Activated CD4-positive, alpha-beta T cell treated with anti-CD3 and anti-CD28 coated beads for 36 hours (primary cell): ENCODE data around the gene ALDH3A1. TPM values are rescaled to one million over a fixed set of nuclear protein-coding genes. Genes with fewer than 3 reads are reported as not detected.

ENCODE experiments used
- ATAC-seq: fragments of 200-7000 bp; cut with Tn5 transposase; one replicate; pipeline ENCODE4 v1.10.0; 2021; ENCODE audit warnings: mild to moderate bottlenecking, moderate library complexity
- CTCF ChIA-PET: fragments of 350-600 bp; sonication (Branson Sonifier 250); formaldehyde crosslinking; loops from one replicate; lab custom pipeline; 2021; ENCODE audit warnings: antibody characterized with exemption; lab: Charles Lee
- POLR2A ChIA-PET: fragments of 350-600 bp; sonication (Branson Sonifier 250); formaldehyde crosslinking; loops from one replicate; lab custom pipeline; 2021; ENCODE audit warnings: antibody characterized with exemption, inconsistent platforms; lab: Charles Lee
- DNase-seq: peaks from one replicate; pipeline ENCODE4 v3.0.0-alpha.2; 2020
- H3K27ac Mint-ChIP-seq: one replicate; pipeline ENCODE4 v1.8.0; 2021; ENCODE audit warnings: mixed read lengths
- H3K27me3 Mint-ChIP-seq: one replicate; pipeline ENCODE4 v1.8.0; 2021; ENCODE audit warnings: mixed read lengths
- H3K36me3 Mint-ChIP-seq: one replicate; pipeline ENCODE4 v1.8.0; 2021; ENCODE audit warnings: low read depth, mixed read lengths
- H3K4me1 Mint-ChIP-seq: one replicate; pipeline ENCODE4 v1.8.0; 2021; ENCODE audit warnings: mixed read lengths
- H3K4me3 Mint-ChIP-seq: one replicate; pipeline ENCODE4 v1.8.0; 2021; ENCODE audit warnings: mild to moderate bottlenecking, moderate library complexity, mixed read lengths
- H3K9me3 Mint-ChIP-seq: one replicate; pipeline ENCODE4 v1.8.0; 2021; ENCODE audit warnings: low read depth, mixed read lengths
- intact Hi-C, 2 experiments: fragments of 100-400 bp; cut with DNase I in 1 of 2; cut with micrococcal nuclease in 1 of 2; formaldehyde crosslinking; loops; one replicate each; pipeline versions ENCODE4 v1.14.2 to v1.15.1; 2022 to 2024; cut with DNase I, micrococcal nuclease
- total RNA-seq, 2 experiments: library from RNA; stranded (reverse); gene quantifications; one replicate each; pipeline ENCODE4 v1.2.3, GENCODE V29; 2021

The ALDH3A1 gene
- total RNA-seq, 2 experiments from 2014 or later, result not detected

- CTCF ChIA-PET, result interaction anchor here (0.6 kb wide), 1 partner anchor 472 kb away, joined by 4 read pairs; no protein-coding TSS in a partner anchor
- Mint-ChIP-seq H3K4me3 (no peak overlapping the region), H3K27me3 (no peaks in the 10 kb centered on the region), H3K36me3 (no peaks in the 10 kb centered on the region), H3K4me1 (peaks cover 6% of the 10 kb centered on the region), H3K9me3 (no peaks in the 10 kb centered on the region), H3K27ac (no peak overlapping the region)
- intact Hi-C loops, result no loop called here
- DNase-seq, result no peak
- POLR2A ChIA-PET, result no interaction called here
- no peak for ATAC-seq
Observed at GRCh38 chr17:19750020-19750572, 2.0 kb upstream of the ALDH3A1 start.

- CTCF ChIA-PET, result interaction anchor here (0.5 to 2.6 kb wide), 2 partner anchors 13 to 279 kb away, joined by 4 to 9 read pairs; no protein-coding TSS in a partner anchor
- Mint-ChIP-seq H3K27me3 (no peaks in the 10 kb centered on the region), H3K27ac (no peak overlapping the region), H3K4me1 (peaks cover 11% of the 10 kb centered on the region), H3K9me3 (no peaks in the 10 kb centered on the region), H3K4me3 (no peak overlapping the region), H3K36me3 (no peaks in the 10 kb centered on the region)
- ATAC-seq, result no peak
- intact Hi-C loops, result loop anchor here (5.0 to 10.0 kb wide), 2 partner anchors 56 to 101 kb away; partner anchors contain the start of gene ALDH3A2 (in 1 of the 2)
- no peak for DNase-seq
- POLR2A ChIA-PET, result no interaction called here
Observed at GRCh38 chr17:19748807-19749193, 702 bp upstream of the ALDH3A1 start.

GRCh38 chr17:19747159-19747719, 859 bp downstream of the ALDH3A1 start:
- ChIA-PET CTCF (interaction anchor here (0.6 to 2.6 kb wide), 2 partner anchors 14 to 38 kb away, joined by 3 to 9 read pairs; no protein-coding TSS in a partner anchor), POLR2A (no interaction called here)
- ATAC-seq, result no peak
- Mint-ChIP-seq H3K9me3 (no peaks in the 10 kb centered on the region), H3K4me1 (peaks cover 11% of the 10 kb centered on the region), H3K4me3 (no peak overlapping the region), H3K27me3 (no peaks in the 10 kb centered on the region), H3K36me3 (no peaks in the 10 kb centered on the region), H3K27ac (no peak overlapping the region)
- DNase-seq, result no peak
- intact Hi-C loops, result loop anchor here (5.0 to 10.0 kb wide), 2 partner anchors 58 to 100 kb away; partner anchors contain the start of gene ALDH3A2 (in 1 of the 2)

DNA sequence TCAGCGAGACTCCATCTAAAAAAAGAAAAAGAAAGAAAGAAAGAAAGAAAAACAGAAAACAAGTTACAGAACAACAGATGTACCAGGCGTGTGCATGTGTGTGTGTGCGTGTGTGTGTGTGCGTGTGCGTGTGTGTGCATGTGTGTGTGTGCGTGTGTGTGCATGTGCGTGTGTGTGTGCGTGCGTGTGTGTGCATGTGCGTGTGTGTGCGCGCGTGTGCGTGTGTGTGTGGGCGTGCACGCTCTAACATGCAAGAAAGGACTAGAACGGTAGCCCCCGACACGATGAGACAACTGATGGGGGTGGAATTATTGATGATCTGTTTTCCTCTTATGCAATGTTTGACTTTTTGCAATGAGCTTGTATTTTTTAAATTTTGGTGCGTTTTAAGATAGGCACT, 1.6 kb downstream of the ALDH3A1 start:
- no peak overlapping the region for H3K4me3 Mint-ChIP-seq
- CTCF ChIA-PET, result interaction anchor here (0.6 to 5.5 kb wide), 2 partner anchors 16 to 37 kb away, joined by 3 to 37 read pairs; no protein-coding TSS in a partner anchor

GRCh38 chr17:19744922-19745757, 3.0 kb downstream of the ALDH3A1 start:
- CTCF ChIA-PET, result interaction anchor here (0.6 to 5.5 kb wide), 33 partner anchors 9 to 1218 kb away, joined by 3 to 37 read pairs (median 3); partner anchors contain the start of genes ALDH3A2 and SLC47A1
- peak overlapping the region; percentile 62 for H3K4me3 Mint-ChIP-seq
- POLR2A ChIA-PET, result no interaction called here
- peak; percentile 95 for ATAC-seq
- intact Hi-C loops, result loop anchor here (5.0 to 10.0 kb wide), 2 partner anchors 60 to 98 kb away; partner anchors contain the start of gene ALDH3A2 (in 2 of the 2)
- no peaks in the 10 kb centered on the region for H3K9me3 Mint-ChIP-seq
- H3K36me3 Mint-ChIP-seq, result no peaks in the 10 kb centered on the region
- H3K4me1 Mint-ChIP-seq, result peaks cover 10% of the 10 kb centered on the region
- peak; percentile 95 for DNase-seq
- no peaks in the 10 kb centered on the region for H3K27me3 Mint-ChIP-seq
- no peak overlapping the region for H3K27ac Mint-ChIP-seq

More for the DNA sequence above, 1.6 kb downstream of the ALDH3A1 start:
- no peaks in the 10 kb centered on the region for H3K9me3 Mint-ChIP-seq
- H3K27me3 Mint-ChIP-seq, result no peaks in the 10 kb centered on the region
- intact Hi-C loops, result loop anchor here (5.0 to 10.0 kb wide), 2 partner anchors 58 to 99 kb away; partner anchors contain the start of gene ALDH3A2 (in 1 of the 2)
- POLR2A ChIA-PET, result interaction anchor here (0.6 kb wide), 1 partner anchor 501 kb away, joined by 8 read pairs; no protein-coding TSS in a partner anchor
- ATAC-seq (no peak), DNase-seq (no peak)
- H3K27ac Mint-ChIP-seq, result no peak overlapping the region
- no peaks in the 10 kb centered on the region for H3K36me3 Mint-ChIP-seq
- peaks cover 11% of the 10 kb centered on the region for H3K4me1 Mint-ChIP-seq

GRCh38 chr17:19744492-19744891, 3.6 kb downstream of the ALDH3A1 start:
- Mint-ChIP-seq H3K4me3 (peak overlapping the region; percentile 62), H3K36me3 (no peaks in the 10 kb centered on the region), H3K9me3 (no peaks in the 10 kb centered on the region), H3K4me1 (peaks cover 8% of the 10 kb centered on the region), H3K27ac (no peak overlapping the region), H3K27me3 (no peaks in the 10 kb centered on the region)
- ATAC-seq, result no peak
- CTCF ChIA-PET, result interaction anchor here (0.6 to 5.5 kb wide), 29 partner anchors 8 to 1219 kb away, joined by 3 to 37 read pairs (median 4); partner anchors contain the start of genes ALDH3A2 and SLC47A1
- DNase-seq, result no peak
- intact Hi-C loops, result loop anchor here in 1 of 2 experiments (5.0 to 10.0 kb wide), 2 partner anchors 60 to 97 kb away; partner anchors contain the start of gene ALDH3A2
- POLR2A ChIA-PET, result no interaction called here

GRCh38 chr17:19743101-19744100, 4.7 kb downstream of the ALDH3A1 start:
- ChIA-PET POLR2A (no interaction called here), CTCF (interaction anchor here (0.6 to 5.5 kb wide), 5 partner anchors 9 to 285 kb away, joined by 3 to 37 read pairs (median 5); no protein-coding TSS in a partner anchor)
- DNase-seq (no peak), ATAC-seq (no peak)
- H3K36me3 Mint-ChIP-seq, result no peaks in the 10 kb centered on the region
- H3K9me3 Mint-ChIP-seq, result no peaks in the 10 kb centered on the region
- no peaks in the 10 kb centered on the region for H3K27me3 Mint-ChIP-seq
- H3K4me3 Mint-ChIP-seq, result peak overlapping the region; percentile 62
- H3K4me1 Mint-ChIP-seq, result peaks cover 8% of the 10 kb centered on the region
- H3K27ac Mint-ChIP-seq, result no peak overlapping the region
- intact Hi-C loops, result loop anchor here in 1 of 2 experiments (5.0 to 10.0 kb wide), 2 partner anchors 61 to 96 kb away; partner anchors contain the start of gene ALDH3A2

DNA sequence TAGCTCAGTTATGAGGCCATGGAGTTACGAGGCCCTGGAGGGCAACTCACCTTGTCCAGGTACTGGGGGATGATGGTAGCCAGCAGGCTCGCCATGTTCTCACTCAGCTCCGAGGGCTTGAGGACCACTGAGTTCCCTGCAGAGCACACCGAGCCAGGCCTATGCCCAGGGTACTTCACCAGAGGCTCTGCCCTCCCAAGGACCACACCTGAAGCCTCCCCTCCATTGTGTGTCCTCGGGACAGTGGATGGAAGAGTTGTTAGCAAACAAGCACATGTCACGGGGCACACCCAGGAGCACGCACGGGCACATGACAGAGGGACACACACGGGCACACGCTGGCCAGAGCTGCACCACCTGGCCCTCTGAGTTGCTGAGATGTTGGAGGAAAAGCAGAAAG, 5.6 kb downstream of the ALDH3A1 start:
- no peak for DNase-seq
- H3K36me3 Mint-ChIP-seq, result no peaks in the 10 kb centered on the region
- intact Hi-C loops, result loop anchor here in 1 of 2 experiments (5.0 to 10.0 kb wide), 2 partner anchors 62 to 95 kb away; partner anchors contain the start of gene ALDH3A2
- H3K27me3 Mint-ChIP-seq, result no peaks in the 10 kb centered on the region
- CTCF ChIA-PET, result interaction anchor here (0.6 to 5.5 kb wide), 3 partner anchors 20 to 412 kb away, joined by 4 to 37 read pairs (median 4); no protein-coding TSS in a partner anchor
- no peak overlapping the region for H3K4me3 Mint-ChIP-seq
- no peaks in the 10 kb centered on the region for H3K9me3 Mint-ChIP-seq
- no peak overlapping the region for H3K27ac Mint-ChIP-seq
- ATAC-seq, result no peak
- H3K4me1 Mint-ChIP-seq, result peaks cover 8% of the 10 kb centered on the region
- POLR2A ChIA-PET, result no interaction called here

DNA sequence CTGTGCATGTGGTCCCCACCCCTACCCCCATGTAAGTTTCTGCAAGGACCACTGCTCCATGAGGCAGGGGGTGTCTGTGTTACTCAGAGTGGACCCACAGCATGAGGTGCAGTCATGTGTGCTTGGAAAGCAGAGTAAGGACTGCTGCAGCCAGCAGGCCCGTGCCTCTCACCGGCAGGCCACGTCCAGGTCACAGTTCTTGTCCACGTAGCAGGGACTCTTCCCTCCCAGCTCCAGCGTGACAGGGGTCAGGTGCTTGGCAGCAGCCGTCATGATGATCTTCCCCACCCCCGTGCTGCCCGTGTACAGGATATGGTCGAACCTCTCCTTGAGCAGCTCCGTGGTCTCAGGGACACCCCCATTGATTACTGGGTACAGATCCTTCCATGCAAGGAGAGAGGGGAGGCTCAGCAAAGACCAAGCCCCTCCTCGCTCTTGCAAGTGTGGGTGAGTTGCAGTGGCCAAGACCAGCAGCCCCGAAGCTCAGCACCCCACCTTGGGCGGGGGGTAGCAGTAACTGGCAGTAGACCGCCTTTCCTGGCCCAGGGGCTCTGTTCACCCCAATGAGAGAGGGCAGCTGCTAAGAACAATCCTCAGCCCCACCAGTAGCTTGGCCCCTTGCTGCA, 6.2 kb downstream of the ALDH3A1 start:
- no peak overlapping the region for H3K4me3 Mint-ChIP-seq
- POLR2A ChIA-PET, result no interaction called here
- intact Hi-C loops, result loop anchor here in 1 of 2 experiments (5.0 to 10.0 kb wide), 2 partner anchors 63 to 95 kb away; partner anchors contain the start of gene ALDH3A2
- H3K27ac Mint-ChIP-seq, result no peak overlapping the region
- no peaks in the 10 kb centered on the region for H3K27me3 Mint-ChIP-seq
- CTCF ChIA-PET, result interaction anchor here (1.2 to 5.5 kb wide), 2 partner anchors 20 to 24 kb away, joined by 4 to 37 read pairs; no protein-coding TSS in a partner anchor
- no peaks in the 10 kb centered on the region for H3K9me3 Mint-ChIP-seq
- peaks cover 8% of the 10 kb centered on the region for H3K4me1 Mint-ChIP-seq
- no peak for DNase-seq
- H3K36me3 Mint-ChIP-seq, result no peaks in the 10 kb centered on the region
- no peak for ATAC-seq
